K562 (cell line): Measurements from ENCODE around the gene ARL13B. TPM values are rescaled to one million over a fixed set of nuclear protein-coding genes. Genes with fewer than 3 reads are reported as not detected.

Source experiments
- ATAC-seq: fragments of 200-7000 bp; cut with Tn5 transposase; 3 replicates; pipeline ENCODE4 v1.9.1; 2020; ENCODE audit warnings: moderate library complexity
- BruUV-seq: library from RNA; stranded (reverse); fragments of 400-500 nt; replicated peaks from 2 replicates; lab custom pipeline; 2021; lab: Mats Ljungman, UMichigan
- CTCF ChIA-PET: fragments of 300-600 bp; formaldehyde crosslinking; extraction: SDS; loops from one replicate; lab custom pipeline; 2021; ENCODE audit warnings: low intra/inter-chr PET ratio; lab: Yijun Ruan, JAX
- POLR2A ChIA-PET: fragments of 300-600, 350-650 bp; sonication (Branson Sonifier 250); formaldehyde crosslinking; extraction: SDS; loops from one replicate; lab custom pipeline; 2021; ENCODE audit warnings: antibody characterized with exemption, inconsistent platforms; lab: Yijun Ruan, JAX
- DNase-seq, 4 experiments: peaks; one replicate each; pipeline versions ENCODE4 v3.0.0 to v3.0.0-alpha.2; 2011 to 2018; ENCODE audit warnings: low spot score in 3 of 4, mixed read lengths in 3 of 4; ENCODE audit errors: extremely low read depth in 1 of 4
- FAIRE-seq: peaks from 2 replicates; lab custom pipeline; 2011; peaks lifted over from hg19 to GRCh38; lab: Jason Lieb, UNC
- H2AFZ ChIP-seq: 2 replicates; pipeline ENCODE4 v1.6.0; 2011; ENCODE audit warnings: low read depth, low read length, control low read depth, inconsistent platforms
- H3K27ac ChIP-seq: fragments of 200-600 bp; 3 replicates; pipeline ENCODE4 v1.8.0; 2011; ENCODE audit warnings: low read depth, mild to moderate bottlenecking, control low read depth, inconsistent platforms, low read length, moderate library complexity, mixed read lengths; ENCODE audit errors: extremely low read depth
- H3K27me3 ChIP-seq, 2 experiments: fragments of 300-600 bp in 1 of 2; 2 replicates in 1 of 2; 3 replicates in 1 of 2; pipeline versions ENCODE4 v1.6.0 to v1.8.0; 2011; ENCODE audit warnings: inconsistent platforms in 2 of 2, low read length in 2 of 2, mild to moderate bottlenecking in 1 of 2, mixed read lengths in 1 of 2, moderate library complexity in 1 of 2; ENCODE audit not compliant: control insufficient read depth in 2 of 2, insufficient read depth in 2 of 2
- H3K36me3 ChIP-seq: fragments of 300-600 bp; 3 replicates; pipeline ENCODE4 v1.8.0; 2011; ENCODE audit warnings: mild to moderate bottlenecking, low read length, inconsistent platforms; ENCODE audit not compliant: control insufficient read depth, insufficient read depth
- H3K4me1 ChIP-seq, 2 experiments: fragments of 200-600 bp in 1 of 2; replicated peaks in 1 of 2; 2 replicates in 1 of 2; 3 replicates in 1 of 2; pipeline versions ENCODE4 v1.5.1 to v1.8.0; 2011; ENCODE audit warnings: inconsistent platforms in 2 of 2, low read length in 2 of 2, mild to moderate bottlenecking in 1 of 2, mixed read lengths in 1 of 2, moderate library complexity in 1 of 2; ENCODE audit not compliant: control insufficient read depth in 2 of 2, insufficient read depth in 2 of 2
- H3K4me2 ChIP-seq: 2 replicates; pipeline ENCODE4 v1.6.1; 2011; ENCODE audit warnings: low read length, control low read depth, inconsistent platforms, mixed read lengths; ENCODE audit not compliant: insufficient read depth
- H3K4me3 ChIP-seq: fragments of 200-600 bp; sonication (generic), shearing (Covaris generic); 2 replicates; pipeline ENCODE4 v1.5.1; 2016; ENCODE audit warnings: control low read depth, inconsistent platforms
- H3K79me2 ChIP-seq: fragments of 200-600 bp; 3 replicates; pipeline ENCODE4 v1.8.0; 2011; ENCODE audit warnings: low read length, inconsistent platforms; ENCODE audit not compliant: control insufficient read depth, insufficient read depth
- H3K9ac ChIP-seq, 2 experiments: 2 replicates each; pipeline versions ENCODE4 v1.6.0 to v1.6.1; 2011; ENCODE audit warnings: low read depth in 2 of 2, low read length in 2 of 2, control low read depth in 1 of 2, inconsistent platforms in 1 of 2, mild to moderate bottlenecking in 1 of 2, mixed read lengths in 1 of 2; ENCODE audit not compliant: insufficient read depth in 1 of 2
- H3K9me1 ChIP-seq: one replicate; pipeline ENCODE4 v1.6.0; 2011; ENCODE audit warnings: inconsistent platforms, mild to moderate bottlenecking, low read length, moderate library complexity; ENCODE audit not compliant: control insufficient read depth, insufficient read depth
- H3K9me3 ChIP-seq: replicated peaks from 2 replicates; pipeline ENCODE4 v1.5.1; 2011; ENCODE audit warnings: low read depth, low read length, inconsistent platforms; ENCODE audit not compliant: control insufficient read depth, insufficient read depth
- H4K20me1 ChIP-seq: replicated peaks from 2 replicates; pipeline ENCODE4 v1.6.1; 2011; ENCODE audit warnings: low read length, inconsistent platforms, mixed read lengths; ENCODE audit not compliant: control insufficient read depth, insufficient read depth
- CCAR2 ChIP-seq: fragments of 200-400 bp; formaldehyde crosslinking; IDR thresholded peaks from 2 replicates; pipeline ENCODE4 v1.6.1; 2017; ENCODE audit warnings: mild to moderate bottlenecking, low read depth, low read length
- EGR1 ChIP-seq: fragments of 450-650 bp; conservative IDR thresholded peaks from 2 replicates; pipeline ENCODE4 v1.6.1; 2017; ENCODE audit warnings: mild to moderate bottlenecking
- FOXP1 ChIP-seq: sonication (generic); formaldehyde crosslinking; IDR thresholded peaks from 2 replicates; pipeline ENCODE4 v1.8.0; 2022; ENCODE audit warnings: mild to moderate bottlenecking, missing genetic modification reagents
- GABPB2 ChIP-seq: fragments of 250-450 bp; sonication (Bioruptor Pico); conservative IDR thresholded peaks from 2 replicates; pipeline ENCODE4 v1.5.1; 2021; ENCODE audit warnings: mild to moderate bottlenecking
- GATAD2A ChIP-seq: fragments of 450-650 bp; IDR thresholded peaks from 2 replicates; pipeline ENCODE4 v1.6.1; 2017
- MAFF ChIP-seq: IDR thresholded peaks from 2 replicates; pipeline ENCODE4 v1.6.1; 2012; ENCODE audit warnings: low read length, improper control_type of control experiment
- MAFG ChIP-seq: fragments of 450-650 bp; conservative IDR thresholded peaks from 2 replicates; pipeline ENCODE4 v1.6.1; 2016; ENCODE audit warnings: missing genetic modification characterization, missing compliant biosample characterization
- MEIS2 ChIP-seq: fragments of 450-650 bp; IDR thresholded peaks from 2 replicates; pipeline ENCODE4 v1.6.1; 2014; ENCODE audit warnings: mild to moderate bottlenecking; ENCODE audit not compliant: partially characterized antibody
- NFE2L1 ChIP-seq: fragments of 450-650 bp; IDR thresholded peaks from 2 replicates; pipeline ENCODE4 v1.6.1; 2016; ENCODE audit warnings: missing genetic modification characterization, low read depth, mild to moderate bottlenecking, missing compliant biosample characterization, moderate library complexity, borderline replicate concordance
- POLR3A ChIP-seq: IDR thresholded peaks from 2 replicates; pipeline ENCODE4 v1.6.1; 2011; ENCODE audit warnings: borderline replicate concordance, mild to moderate bottlenecking, moderate library complexity; ENCODE audit not compliant: insufficient read length, insufficient read depth; ENCODE audit errors: extremely low read depth
- RCOR1 ChIP-seq, 2 experiments: IDR thresholded peaks; 2 replicates each; pipeline ENCODE4 v1.6.1; 2012; ENCODE audit warnings: low read depth in 2 of 2, low read length in 2 of 2, borderline replicate concordance in 1 of 2, improper control_type of control experiment in 1 of 2
- TCF7 ChIP-seq: sonication (generic); IDR thresholded peaks from 2 replicates; pipeline ENCODE4 v1.6.1; 2016; ENCODE audit warnings: antibody characterized with exemption, borderline replicate concordance
- ZNF263 ChIP-seq: sonication (generic); formaldehyde crosslinking; IDR thresholded peaks from 2 replicates; pipeline ENCODE4 v1.8.0; 2022; ENCODE audit warnings: mild to moderate bottlenecking, missing genetic modification reagents, borderline replicate concordance
- ZNF79 ChIP-seq: fragments of 250-450 bp; sonication (Bioruptor Pico); IDR thresholded peaks from 2 replicates; pipeline ENCODE4 v1.4.0; 2020; ENCODE audit warnings: low read depth, mild to moderate bottlenecking, moderate library complexity
- WGBS: fragments of 100-300 bp; shearing (Covaris generic); methylation state at CpG from one replicate; pipeline ENCODE4 v1.1.6; 2016; ENCODE audit warnings: low coverage, mixed read lengths; ENCODE audit not compliant: insufficient coverage; ENCODE audit errors: missing lambda C conversion rate; 5-methylcytosine and 5-hydroxymethylcytosine counted together
- in situ Hi-C: fragments of 300-500 bp; cut with MboI; formaldehyde crosslinking; loops from 4 replicates; pipeline ENCODE4 v1.15.0; 2018; ENCODE audit warnings: inconsistent platforms, mixed read lengths
- intact Hi-C: fragments of 100-400 bp; cut with micrococcal nuclease; formaldehyde crosslinking; loops from 2 replicates; pipeline ENCODE4 v1.14.2; 2022
- polyA plus RNA-seq, 8 experiments: library from polyadenylated mRNA; depleted of rRNA in 4 of 8; stranded (reverse) in 5 of 8; unstranded in 3 of 8; fragments of >200 nt; fragmentation: Nextera tagmentation in 2 of 8; fragmentation: Illumina TruSeq in 1 of 8; extraction: Ambion mirVana in 2 of 8; extraction: Trizol in 1 of 8; gene quantifications; 2 replicates each; pipeline versions ENCODE4 v1.2.1 to v1.2.3, GENCODE V29; 2011 to 2014; ENCODE audit warnings: inconsistent platforms in 1 of 8, missing spikeins in 1 of 8
- total RNA-seq, 7 experiments: library from RNA; depleted of rRNA in 6 of 7; stranded (reverse); fragments of >200 nt in 6 of 7; fragmentation: Illumina TruSeq in 2 of 7; extraction: Trizol in 2 of 7; gene quantifications; 2 replicates each; pipeline versions ENCODE4 v1.2.1 to v1.2.3, GENCODE V29; 2011 to 2021; ENCODE audit warnings: low replicate concordance in 1 of 7
- TF ChIP-seq, protein P1 (sequence below), 2 experiments: fragments of 450-650 bp in 1 of 2; IDR thresholded peaks; 2 replicates each; pipeline ENCODE4 v1.6.1; 2011 to 2017; ENCODE audit warnings: low read depth in 2 of 2, antibody characterized with exemption in 1 of 2, borderline replicate concordance in 1 of 2, low read length in 1 of 2, mild to moderate bottlenecking in 1 of 2, mixed read lengths in 1 of 2; ENCODE audit not compliant: control insufficient read depth in 1 of 2
- TF ChIP-seq, protein P2 (sequence below): sonication (generic); formaldehyde crosslinking; IDR thresholded peaks from 2 replicates; pipeline ENCODE4 v1.5.0; 2020; ENCODE audit warnings: missing genetic modification reagents
- TF ChIP-seq, protein P3 (sequence below), 3 experiments: fragments of 200-800 bp in 1 of 3; sonication (Bioruptor generic) in 1 of 3; sonication (generic) in 1 of 3; formaldehyde crosslinking in 1 of 3; IDR thresholded peaks; 2 replicates each; pipeline versions ENCODE4 v1.6.1 to v1.8.0; 2016 to 2022; ENCODE audit warnings: mild to moderate bottlenecking in 2 of 3, missing compliant biosample characterization in 2 of 3, missing genetic modification characterization in 2 of 3, missing genetic modification reagents in 1 of 3

ARL13B gene
- total and polyA plus RNA-seq, 9 of the 15 experiments (the other 6 are each of a cell fraction or from before 2014, with no cell fraction given): 4.1 to 16.9 (median 12.2) TPM

DNA sequence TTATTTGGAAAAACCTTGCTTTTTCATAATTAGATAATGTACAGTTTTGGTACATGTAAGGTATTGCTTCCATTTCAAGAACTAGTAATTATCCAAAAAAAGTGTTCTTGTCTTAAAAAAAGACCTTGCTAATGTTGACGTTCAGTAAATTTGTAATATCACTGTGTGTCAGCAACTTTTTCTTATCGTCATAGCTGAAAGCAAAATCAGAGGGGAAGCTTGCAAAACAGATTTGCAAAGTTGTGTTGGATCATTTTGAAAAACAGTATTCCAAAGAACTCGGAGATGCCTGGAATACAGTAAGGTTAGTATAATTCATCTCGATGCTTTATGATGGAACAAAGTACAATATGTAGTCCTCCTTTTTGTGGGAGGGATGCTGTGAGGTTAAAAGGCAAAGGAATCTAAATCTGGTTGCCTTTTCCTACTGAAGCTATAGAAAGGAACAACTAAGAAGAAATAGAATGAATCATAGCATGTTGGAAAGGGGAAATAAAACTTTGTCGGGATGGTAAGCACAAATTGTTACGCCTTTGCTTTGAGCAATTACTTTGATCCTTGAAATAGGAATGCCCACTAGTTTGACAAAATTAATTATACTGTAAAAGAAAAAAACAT is 84.4 kb downstream of the ARL13B start:
- Histone ChIP-seq H3K36me3 (peaks cover 17% of the 10 kb centered on the region), H3K27ac (peak overlapping the region; percentile 95; the same call in 2 of the 3 replicates), H3K9me3 (no peaks in the 10 kb centered on the region), H3K27me3 (no peaks in the 10 kb centered on the region), H2AFZ (peak overlapping the region; percentile 90), H3K9me1 (no peaks in the 10 kb centered on the region), H3K4me1 (peaks cover 5% of the 10 kb centered on the region in 2 experiments; a peak in 2 of 5 replicates), H3K4me3 (peak overlapping the region; percentile 70), H3K4me2 (peak overlapping the region; percentile 92), H4K20me1 (no peaks in the 10 kb centered on the region), H3K79me2 (peaks cover 29% of the 10 kb centered on the region), H3K9ac (peak overlapping the region in 1 of 2 experiments; percentile 80; a peak in 2 of 4 replicates)
- in situ Hi-C loops (no loop called here), intact Hi-C loops (loop anchor here (10.0 kb wide), 1 partner anchor 200 kb away; no protein-coding TSS in a partner anchor)
- no TSS peak for BruUV-seq
- no peak for ATAC-seq
- FAIRE-seq: no peak
- WGBS: 23% methylated on average over 6 of the region's 6 CpGs
- ChIA-PET POLR2A (interaction anchor here (0.6 to 1.4 kb wide), 3 partner anchors 34 to 91 kb away, joined by 3 to 6 read pairs (median 3); partner anchors contain the start of gene PROS1), CTCF (no interaction called here)
- peak in 1 of 4 experiments; percentile 8 for DNase-seq
- TF ChIP-seq GABPB2 (CRISPR knock-in tag) (no peak), ZNF79 (CRISPR knock-in tag) (no peak), TCF7 (no peak), MAFG (peak; percentile 88), GATAD2A (no peak), NFE2L1 (tag) (no peak), CCAR2 (no peak), EGR1 (no peak), RCOR1 (IDR thresholded peaks at IDR 0.05; ENCODE audit: borderline replicate concordance in 1 of 2, low read depth in 2 of 2, low read length in 2 of 2) (peak in 1 of 2 experiments; percentile 58; a peak in 1 of 4 replicates), MEIS2 (no peak), POLR3A (no peak), FOXP1 (CRISPR knock-in tag) (no peak), ZNF263 (no peak), MAFF (peak; percentile 77; the same call in 1 of the 2 replicates)
- TF ChIP-seq, protein P1, sequence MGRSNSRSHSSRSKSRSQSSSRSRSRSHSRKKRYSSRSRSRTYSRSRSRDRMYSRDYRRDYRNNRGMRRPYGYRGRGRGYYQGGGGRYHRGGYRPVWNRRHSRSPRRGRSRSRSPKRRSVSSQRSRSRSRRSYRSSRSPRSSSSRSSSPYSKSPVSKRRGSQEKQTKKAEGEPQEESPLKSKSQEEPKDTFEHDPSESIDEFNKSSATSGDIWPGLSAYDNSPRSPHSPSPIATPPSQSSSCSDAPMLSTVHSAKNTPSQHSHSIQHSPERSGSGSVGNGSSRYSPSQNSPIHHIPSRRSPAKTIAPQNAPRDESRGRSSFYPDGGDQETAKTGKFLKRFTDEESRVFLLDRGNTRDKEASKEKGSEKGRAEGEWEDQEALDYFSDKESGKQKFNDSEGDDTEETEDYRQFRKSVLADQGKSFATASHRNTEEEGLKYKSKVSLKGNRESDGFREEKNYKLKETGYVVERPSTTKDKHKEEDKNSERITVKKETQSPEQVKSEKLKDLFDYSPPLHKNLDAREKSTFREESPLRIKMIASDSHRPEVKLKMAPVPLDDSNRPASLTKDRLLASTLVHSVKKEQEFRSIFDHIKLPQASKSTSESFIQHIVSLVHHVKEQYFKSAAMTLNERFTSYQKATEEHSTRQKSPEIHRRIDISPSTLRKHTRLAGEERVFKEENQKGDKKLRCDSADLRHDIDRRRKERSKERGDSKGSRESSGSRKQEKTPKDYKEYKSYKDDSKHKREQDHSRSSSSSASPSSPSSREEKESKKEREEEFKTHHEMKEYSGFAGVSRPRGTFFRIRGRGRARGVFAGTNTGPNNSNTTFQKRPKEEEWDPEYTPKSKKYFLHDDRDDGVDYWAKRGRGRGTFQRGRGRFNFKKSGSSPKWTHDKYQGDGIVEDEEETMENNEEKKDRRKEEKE (IDR thresholded peaks at IDR 0.05; ENCODE audit: borderline replicate concordance in 1 of 2, control insufficient read depth in 1 of 2, low read depth in 2 of 2, low read length in 1 of 2): no peak
- TF ChIP-seq, protein P2, sequence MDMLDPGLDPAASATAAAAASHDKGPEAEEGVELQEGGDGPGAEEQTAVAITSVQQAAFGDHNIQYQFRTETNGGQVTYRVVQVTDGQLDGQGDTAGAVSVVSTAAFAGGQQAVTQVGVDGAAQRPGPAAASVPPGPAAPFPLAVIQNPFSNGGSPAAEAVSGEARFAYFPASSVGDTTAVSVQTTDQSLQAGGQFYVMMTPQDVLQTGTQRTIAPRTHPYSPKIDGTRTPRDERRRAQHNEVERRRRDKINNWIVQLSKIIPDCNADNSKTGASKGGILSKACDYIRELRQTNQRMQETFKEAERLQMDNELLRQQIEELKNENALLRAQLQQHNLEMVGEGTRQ: no peak
- TF ChIP-seq, protein P3, sequence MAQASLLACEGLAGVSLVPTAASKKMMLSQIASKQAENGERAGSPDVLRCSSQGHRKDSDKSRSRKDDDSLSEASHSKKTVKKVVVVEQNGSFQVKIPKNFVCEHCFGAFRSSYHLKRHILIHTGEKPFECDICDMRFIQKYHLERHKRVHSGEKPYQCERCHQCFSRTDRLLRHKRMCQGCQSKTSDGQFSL (CRISPR knock-in tag; IDR thresholded peaks at IDR 0.05): no peak
- TF ChIP-seq, protein P3 (tag; IDR thresholded peaks at IDR 0.05): no peak
